ENCODE measurements around the gene TTLL7.

GRCh38 chr1:83854456-83854855, 144.5 kb downstream of the TTLL7 start:
- TF ChIP-seq CTCF (IDR thresholded peaks at IDR 0.05; ENCODE audit: insufficient read depth, low read length, poor library complexity, severe bottlenecking), result no peak
- no peak for TF ChIP-seq EZH2phosphoT487 (conservative IDR thresholded peaks at IDR 0.05; ENCODE audit: low read length)
